HG02870 (cell line): ENCODE measurements around the gene UQCRC1.

Experiments
- ATAC-seq: cut with Tn5 transposase; IDR thresholded peaks from one replicate; pipeline ENCODE4 v1.9.1; 2021; ENCODE audit warnings: mild to moderate bottlenecking, moderate library complexity; ENCODE audit not compliant: unreplicated experiment

UQCRC1 gene

DNA sequence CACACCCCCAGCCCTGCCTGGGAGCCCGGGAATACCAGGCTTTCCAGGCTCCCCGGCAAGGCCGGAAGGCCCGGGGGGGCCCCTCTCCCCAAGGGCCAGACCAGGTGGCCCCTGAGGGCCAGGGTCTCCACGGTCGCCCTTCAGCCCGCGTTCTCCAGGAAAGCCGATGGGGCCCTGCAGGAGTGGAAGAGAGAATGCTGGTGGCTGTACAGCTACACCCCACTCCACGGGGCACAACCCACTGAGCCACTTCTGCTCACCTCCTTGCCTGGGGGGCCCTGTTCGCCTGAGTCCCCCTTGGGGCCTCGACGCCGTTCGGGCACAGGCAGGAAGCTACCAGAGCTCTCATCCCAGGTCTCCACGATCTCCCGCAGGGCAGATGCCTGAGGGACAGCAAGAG is 34.1 kb downstream of the UQCRC1 start:
- ATAC-seq: no peak

- no peak for ATAC-seq
These were observed 35.4 kb downstream of the UQCRC1 start for GRCh38 chr3:48573973-48574585.

DNA sequence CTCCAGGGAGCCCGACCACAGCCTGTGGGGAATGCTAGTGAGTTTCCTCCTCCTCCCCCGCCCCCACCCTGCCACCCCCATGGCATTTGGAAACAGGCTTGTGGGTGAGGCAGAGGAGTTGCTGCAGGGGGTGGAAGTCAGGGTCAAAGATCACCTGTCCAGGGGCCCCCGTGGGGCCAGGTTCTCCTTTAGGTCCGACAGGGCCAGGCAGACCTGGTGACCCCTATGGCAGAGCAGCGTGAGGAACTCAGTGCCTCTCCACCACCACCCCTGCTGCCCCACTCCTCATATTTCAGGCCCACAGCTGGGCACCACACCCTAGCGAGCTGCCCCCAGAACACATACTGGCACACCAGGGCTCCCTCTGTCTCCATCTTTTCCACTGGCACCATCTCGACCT is 36.9 kb downstream of the UQCRC1 start:
- ATAC-seq: no peak

DNA sequence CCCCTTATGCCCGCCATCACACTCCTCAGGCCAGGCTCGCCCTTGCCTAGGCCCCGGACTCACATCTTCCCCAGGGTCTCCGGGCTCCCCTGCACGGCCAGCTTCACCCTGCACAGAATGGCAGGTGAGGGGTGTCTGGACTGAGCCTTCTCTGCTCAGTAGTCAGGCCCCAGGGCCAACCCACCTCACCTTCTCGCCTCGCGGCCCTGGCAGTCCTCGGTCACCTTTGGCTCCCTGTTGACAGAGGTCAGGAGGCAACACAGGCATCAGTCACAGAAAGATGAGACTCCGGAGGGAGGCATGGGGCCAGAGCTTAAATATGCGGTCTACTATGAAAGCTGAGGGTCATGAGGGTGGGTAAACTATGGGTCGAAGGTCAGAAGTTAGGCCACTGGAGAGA is 37.5 kb downstream of the UQCRC1 start:
- ATAC-seq: no peak

GRCh38 chr3:48569808-48570450 is 39.5 kb downstream of the UQCRC1 start:
- ATAC-seq: no peak

DNA sequence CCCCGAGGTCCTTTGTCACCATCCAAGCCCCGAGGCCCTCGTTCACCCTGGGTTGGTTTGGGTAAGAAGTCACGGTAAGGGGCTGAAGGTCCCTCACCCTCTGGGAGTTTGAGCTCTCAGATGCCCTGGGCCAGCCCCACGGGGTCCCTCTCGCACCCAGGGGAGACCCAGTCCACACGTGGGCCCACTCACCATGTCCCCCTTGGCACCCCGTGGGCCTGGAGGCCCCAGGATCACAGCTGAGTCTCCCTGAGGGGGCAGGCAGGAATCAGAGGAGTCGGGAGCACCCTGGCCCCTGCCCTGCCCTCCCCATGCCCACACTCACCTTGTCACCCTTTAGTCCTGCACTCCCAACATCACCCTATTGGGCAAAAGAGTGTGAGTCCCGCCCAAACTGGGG is 40.0 kb downstream of the UQCRC1 start:
- no peak for ATAC-seq

- no peak for ATAC-seq
These were observed 41.0 kb downstream of the UQCRC1 start for GRCh38 chr3:48568476-48568875.

GRCh38 chr3:48567500-48567899 is 41.9 kb downstream of the UQCRC1 start:
- no peak for ATAC-seq

GRCh38 chr3:48567090-48567489 is 42.4 kb downstream of the UQCRC1 start:
- no peak for ATAC-seq

- ATAC-seq: no peak
These were observed 43.1 kb downstream of the UQCRC1 start for GRCh38 chr3:48566401-48566760.

DNA sequence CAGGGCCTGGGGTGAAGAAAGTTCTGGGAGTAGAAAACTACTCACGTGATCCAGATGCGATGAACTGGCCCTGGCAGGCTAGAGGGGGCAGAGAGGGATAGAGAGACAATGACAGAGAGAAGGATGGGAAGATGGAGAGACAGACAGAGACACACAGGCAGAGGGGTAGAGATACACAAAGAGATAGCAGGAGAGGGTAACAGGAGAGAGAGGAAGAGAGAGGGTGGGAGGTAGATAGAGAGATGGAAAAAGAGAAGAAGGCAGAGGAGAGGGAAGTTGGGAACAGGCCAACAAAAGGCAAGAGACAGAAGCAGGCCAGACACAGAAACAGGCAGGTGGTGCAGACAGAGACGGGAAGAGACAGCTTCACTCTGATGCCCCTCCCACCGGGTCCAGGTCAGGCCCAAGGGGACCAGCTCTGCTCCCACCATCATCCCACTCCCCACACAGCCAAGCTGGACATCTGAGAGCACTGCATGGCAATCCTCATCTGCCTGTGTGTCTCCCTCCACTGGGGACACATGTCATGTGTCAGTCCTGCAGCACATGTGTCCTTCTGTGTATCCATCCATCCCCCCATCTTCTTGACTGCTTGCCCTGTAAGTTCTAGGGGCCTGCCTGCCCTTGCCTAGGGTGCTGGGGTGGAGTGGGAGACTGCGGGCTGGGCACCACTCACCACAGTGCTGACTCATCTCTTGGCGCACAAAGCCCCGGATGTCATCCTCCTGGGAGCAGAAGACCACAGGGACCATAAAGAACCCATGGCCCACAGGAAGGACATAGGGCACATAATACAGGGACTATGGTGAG is 43.6 kb downstream of the UQCRC1 start:
- no peak for ATAC-seq

DNA sequence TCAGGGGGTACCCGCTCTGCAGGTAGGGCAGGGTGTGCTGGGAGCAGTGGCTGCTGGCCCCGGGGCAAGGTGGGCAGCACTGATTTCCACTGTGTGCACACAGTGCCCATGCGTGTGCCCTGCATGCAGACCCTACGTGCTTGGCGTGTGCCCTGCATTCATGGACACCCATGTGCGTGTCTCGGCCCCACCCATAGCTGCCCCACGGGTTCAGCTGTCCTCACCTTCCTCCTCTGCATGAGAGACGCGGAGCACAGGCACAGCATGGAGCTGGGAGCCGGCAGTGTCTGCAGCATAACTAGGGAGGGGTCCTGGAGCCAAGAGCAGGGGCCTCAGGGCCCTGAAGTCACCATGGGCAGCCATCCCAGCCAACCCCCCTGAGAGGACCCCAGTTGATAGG is 44.3 kb downstream of the UQCRC1 start:
- no peak for ATAC-seq

- ATAC-seq: no peak
These were observed 44.8 kb downstream of the UQCRC1 start for GRCh38 chr3:48564667-48565066.

GRCh38 chr3:48564022-48564421 is 45.4 kb downstream of the UQCRC1 start:
- ATAC-seq: no peak

DNA sequence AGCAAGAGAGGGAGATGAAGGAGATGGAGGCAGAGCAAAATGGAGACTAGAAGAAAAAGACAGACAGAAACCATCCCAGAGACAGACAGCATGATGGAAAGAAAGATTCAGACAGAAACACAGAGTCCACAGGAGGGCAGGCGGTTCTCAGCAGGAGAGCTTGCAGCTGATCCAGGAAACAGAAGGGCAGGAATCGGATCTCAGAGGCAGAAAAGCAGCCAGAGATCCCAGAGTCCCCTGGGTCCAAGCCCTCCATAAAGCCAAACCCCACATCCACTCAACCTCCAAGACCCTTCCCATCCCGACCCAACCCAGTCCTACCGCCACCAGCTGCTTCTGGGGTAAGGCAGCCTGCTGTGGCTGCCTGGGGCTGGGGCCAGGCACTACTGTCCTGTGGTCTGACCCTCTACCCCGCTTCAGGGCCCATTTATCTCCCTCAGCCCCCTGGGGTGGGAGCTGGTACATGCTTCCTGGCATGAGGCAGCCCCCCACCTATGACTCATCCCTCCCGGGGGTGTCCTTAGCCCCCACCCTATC is 46.0 kb downstream of the UQCRC1 start, which contains the start of gene UCN2:
UCN2 (minus strand) TSS at position 400 of the 537 bp plus-strand sequence. CDS start 657 bp downstream, outside the sequence.
- no peak for ATAC-seq

DNA sequence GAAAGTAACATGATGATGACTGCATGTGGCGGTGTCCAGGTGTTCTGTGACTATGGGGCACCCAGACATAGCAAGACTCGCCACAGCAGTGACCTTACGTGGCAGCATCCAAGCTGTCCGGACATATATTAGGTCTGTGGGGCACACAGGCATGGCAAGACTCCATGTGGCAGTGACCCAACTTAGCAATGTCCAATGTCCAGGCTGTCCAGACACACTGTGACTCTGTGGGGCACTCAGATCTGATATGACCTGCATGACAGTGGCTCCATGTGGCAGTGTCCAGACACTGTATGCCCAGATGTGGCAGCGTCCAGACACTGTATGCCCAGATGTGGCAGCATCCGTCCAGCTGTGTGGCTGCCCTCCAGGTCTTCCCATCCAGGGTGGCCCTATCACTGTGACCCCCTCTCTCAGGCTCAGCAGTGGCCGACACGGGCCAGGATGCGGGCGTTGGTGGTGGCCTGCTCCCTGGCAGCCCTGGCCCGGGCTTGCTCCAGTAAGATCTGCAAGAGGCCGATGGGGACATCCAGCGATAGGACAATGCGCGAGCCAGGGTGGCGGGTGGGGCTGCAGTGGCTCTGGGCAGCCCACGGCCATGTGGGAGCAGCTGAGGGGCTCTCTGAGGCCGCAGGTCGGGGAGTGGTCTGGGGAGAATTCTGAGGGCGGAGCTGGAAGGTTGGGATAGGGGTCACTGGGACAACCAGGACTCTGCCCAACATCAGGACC is 46.9 kb downstream of the UQCRC1 start:
- no peak for ATAC-seq

DNA sequence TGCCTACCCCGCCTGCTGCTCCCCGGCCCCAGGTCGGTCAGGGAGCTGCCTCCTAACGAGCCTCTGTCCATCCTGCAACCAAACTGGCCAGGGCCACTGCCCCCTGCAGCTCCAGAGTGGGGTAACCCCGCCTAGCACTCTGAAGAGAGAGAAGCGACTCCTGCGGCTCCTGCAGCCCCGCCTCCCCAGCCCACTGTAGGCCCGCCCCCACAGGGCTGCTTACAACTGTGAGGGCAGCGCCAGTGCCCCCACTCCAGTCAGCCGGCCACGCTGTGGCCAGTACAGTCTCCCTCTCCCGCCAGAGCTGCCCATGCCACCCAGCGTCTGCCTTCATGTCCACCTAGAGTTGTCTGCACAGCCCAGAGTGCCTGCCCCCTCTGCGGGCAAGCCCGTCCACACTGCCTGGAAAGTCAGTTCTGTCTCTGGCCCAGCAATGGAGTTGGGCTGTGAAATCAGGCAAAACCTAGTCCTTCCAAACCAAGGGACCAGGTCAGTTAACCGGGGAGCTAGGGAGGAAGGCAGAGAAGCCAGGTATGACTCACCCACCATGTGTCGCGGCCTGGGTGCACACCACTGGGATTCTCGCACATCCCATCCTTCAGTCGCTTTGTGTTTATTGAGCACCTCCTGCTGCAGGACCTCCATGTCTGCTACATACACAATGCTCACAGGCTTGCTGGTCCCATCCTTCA is 48.3 kb downstream of the UQCRC1 start:
- no peak for ATAC-seq

- no peak for ATAC-seq
These were observed 48.8 kb downstream of the UQCRC1 start for GRCh38 chr3:48560648-48561018.

- no peak for ATAC-seq
These were observed 50.8 kb downstream of the UQCRC1 start for GRCh38 chr3:48558493-48559134.
